Left lobe of liver (tissue), 2 donors: ENCODE measurements around the gene FBXO10. TPM values are rescaled to one million over a fixed set of nuclear protein-coding genes. Genes with fewer than 3 reads are reported as not detected.

ENCODE experiments used
- ATAC-seq: fragments of 200-7000 bp; cut with Tn5 transposase; one replicate; pipeline ENCODE4 v1.9.1; 2020; ENCODE audit warnings: mild to moderate bottlenecking, moderate library complexity
- DNase-seq: peaks from one replicate; pipeline ENCODE4 v3.0.0-alpha.2; 2020; ENCODE audit warnings: low spot score
- total RNA-seq: library from RNA; stranded (reverse); gene quantifications from one replicate; pipeline ENCODE4 v1.2.1, GENCODE V29; 2021
- donor health status: DM: no; HTN: no; CAD: no; lungs with moderate emphysema.
- donor health status: DM: no; HTN: yes; CAD: no.

Gene FBXO10
- total RNA-seq, 1 donor from 2014 or later, result 3.4 TPM

- no peak for ATAC-seq
- DNase-seq, result no peak
Measured at GRCh38 chr9:37554318-37554717, 21.9 kb downstream of the FBXO10 start.

GRCh38 chr9:37551888-37552287 lies 24.3 kb downstream of the FBXO10 start:
- no peak for DNase-seq
- ATAC-seq, result no peak

GRCh38 chr9:37551468-37551867 lies 24.7 kb downstream of the FBXO10 start:
- DNase-seq (no peak), ATAC-seq (no peak)

- DNase-seq (no peak), ATAC-seq (no peak)
Measured at GRCh38 chr9:37550781-37551180, 25.4 kb downstream of the FBXO10 start.

GRCh38 chr9:37549527-37549926 lies 26.7 kb downstream of the FBXO10 start:
- no peak for DNase-seq
- ATAC-seq, result no peak

- ATAC-seq, result no peak
- DNase-seq, result no peak
Measured at GRCh38 chr9:37547328-37547878, 28.8 kb downstream of the FBXO10 start.

GRCh38 chr9:37543468-37543867 lies 32.7 kb downstream of the FBXO10 start:
- DNase-seq, result no peak
- ATAC-seq, result no peak

GRCh38 chr9:37542895-37543294 lies 33.3 kb downstream of the FBXO10 start:
- ATAC-seq, result no peak

GRCh38 chr9:37542488-37542887 lies 33.7 kb downstream of the FBXO10 start:
- no peak for DNase-seq
- ATAC-seq, result no peak

More at GRCh38 chr9:37542895-37543294, 33.3 kb downstream of the FBXO10 start:
- DNase-seq, result no peak

- DNase-seq (no peak), ATAC-seq (no peak)
Measured at GRCh38 chr9:37541465-37541864, 34.7 kb downstream of the FBXO10 start.

GRCh38 chr9:37540634-37541033 lies 35.5 kb downstream of the FBXO10 start:
- no peak for ATAC-seq
- no peak for DNase-seq

- no peak for ATAC-seq
- DNase-seq, result no peak
Measured at GRCh38 chr9:37539634-37540033, 36.5 kb downstream of the FBXO10 start.

GRCh38 chr9:37538099-37538498 lies 38.1 kb downstream of the FBXO10 start:
- no peak for DNase-seq
- no peak for ATAC-seq

GRCh38 chr9:37534901-37535300 lies 41.3 kb downstream of the FBXO10 start:
- DNase-seq (no peak), ATAC-seq (no peak)

GRCh38 chr9:37534412-37534811 lies 41.8 kb downstream of the FBXO10 start:
- ATAC-seq (no peak), DNase-seq (no peak)

- DNase-seq (no peak), ATAC-seq (no peak)
Measured at GRCh38 chr9:37531699-37532098, 44.5 kb downstream of the FBXO10 start.

GRCh38 chr9:37528652-37529471 lies 47.3 kb downstream of the FBXO10 start:
- ATAC-seq, result no peak
- no peak for DNase-seq

GRCh38 chr9:37523916-37524315 lies 52.3 kb downstream of the FBXO10 start:
- ATAC-seq (no peak), DNase-seq (no peak)

GRCh38 chr9:37522971-37523370 lies 53.2 kb downstream of the FBXO10 start:
- DNase-seq (no peak), ATAC-seq (no peak)

- no peak for ATAC-seq
- no peak for DNase-seq
Measured at GRCh38 chr9:37521111-37521510, 55.1 kb downstream of the FBXO10 start.

- ATAC-seq (no peak), DNase-seq (no peak)
Measured at GRCh38 chr9:37520641-37521040, 55.5 kb downstream of the FBXO10 start.

GRCh38 chr9:37517923-37518322 lies 58.3 kb downstream of the FBXO10 start:
- no peak for DNase-seq
- no peak for ATAC-seq
